NCI-H2171 (cell line): ENCODE data around the gene DDC.
"Not testable (repeated sequence)": the region's sequence is repeated elsewhere in the genome, so short reads cannot be mapped to it uniquely, and the experiment has no call there.

Experiments
- DNase-seq: peaks from one replicate; lab custom pipeline; 2025; lab: John Stamatoyannopoulos, UW

The DDC gene

GRCh38 chr7:50589364-50589763 lies 24.2 kb upstream of the DDC start:
- no peak for DNase-seq

DNA sequence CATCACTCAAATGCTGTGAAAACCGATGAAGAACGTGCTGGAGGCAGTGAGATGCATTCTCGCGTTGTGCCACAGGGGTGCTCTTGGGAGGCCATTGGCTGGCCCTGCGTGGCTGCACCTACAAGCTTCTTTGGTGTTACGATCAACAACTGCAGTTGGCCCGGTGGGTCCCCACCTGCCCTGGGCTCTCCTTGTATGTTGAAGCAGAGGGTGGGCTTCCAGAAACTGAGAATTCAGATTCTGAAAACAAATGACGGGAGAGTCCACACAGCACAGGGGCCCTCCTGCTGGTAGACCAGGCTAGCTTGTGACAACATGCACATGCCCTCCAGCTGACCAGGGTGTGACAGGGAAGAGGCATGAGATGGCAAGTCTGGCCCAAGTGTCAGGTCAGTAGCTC lies 23.7 kb upstream of the DDC start:
- no peak for DNase-seq

GRCh38 chr7:50587737-50588136 lies 22.5 kb upstream of the DDC start:
- DNase-seq, result no peak

GRCh38 chr7:50584793-50585408 lies 19.7 kb upstream of the DDC start:
- DNase-seq, result no peak

GRCh38 chr7:50584386-50584785 lies 19.2 kb upstream of the DDC start:
- no peak for DNase-seq

- not testable (repeated sequence) for DNase-seq
Measured at GRCh38 chr7:50583295-50583694, 18.1 kb upstream of the DDC start.

DNA sequence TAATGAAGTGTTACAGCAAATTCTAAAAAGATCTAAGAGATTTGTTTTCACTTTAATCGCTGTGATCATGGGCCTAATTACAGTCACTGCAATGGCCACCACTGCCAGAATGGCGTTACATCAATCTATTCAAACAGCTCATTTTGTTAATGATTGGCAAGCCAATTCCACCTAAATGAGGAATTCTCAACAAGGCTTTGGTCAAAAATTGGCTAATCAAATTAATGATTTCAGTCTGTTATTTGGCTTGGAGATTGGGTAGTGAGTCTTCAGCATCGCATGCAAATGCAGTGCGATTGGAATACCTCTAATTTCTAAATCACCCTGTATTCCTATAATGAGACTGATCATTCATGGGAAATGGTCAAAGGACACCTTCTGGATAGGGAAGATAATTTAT lies 17.1 kb upstream of the DDC start:
- DNase-seq, result not testable (repeated sequence)

DNA sequence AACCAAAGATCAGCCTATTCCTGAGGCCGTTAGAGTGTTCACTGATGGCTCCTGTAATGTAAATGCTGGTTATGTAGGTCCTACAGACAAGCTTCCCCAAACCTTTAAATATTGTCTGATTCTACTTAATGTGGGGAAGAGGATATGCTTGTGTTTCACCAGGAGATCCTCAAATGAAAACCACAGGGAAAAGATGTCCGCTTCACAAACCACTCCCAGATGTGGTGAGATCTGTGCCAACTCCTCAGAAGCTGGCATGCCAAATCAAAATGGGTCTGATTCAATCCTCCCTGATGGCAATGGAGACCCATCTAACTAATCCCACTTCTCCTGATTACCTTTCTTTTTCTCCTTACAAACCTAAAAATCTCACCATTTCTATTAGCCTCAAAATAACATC lies 15.5 kb upstream of the DDC start:
- not testable (repeated sequence) for DNase-seq

- DNase-seq, result no peak
Measured at GRCh38 chr7:50580057-50580456, 14.9 kb upstream of the DDC start.

DNA sequence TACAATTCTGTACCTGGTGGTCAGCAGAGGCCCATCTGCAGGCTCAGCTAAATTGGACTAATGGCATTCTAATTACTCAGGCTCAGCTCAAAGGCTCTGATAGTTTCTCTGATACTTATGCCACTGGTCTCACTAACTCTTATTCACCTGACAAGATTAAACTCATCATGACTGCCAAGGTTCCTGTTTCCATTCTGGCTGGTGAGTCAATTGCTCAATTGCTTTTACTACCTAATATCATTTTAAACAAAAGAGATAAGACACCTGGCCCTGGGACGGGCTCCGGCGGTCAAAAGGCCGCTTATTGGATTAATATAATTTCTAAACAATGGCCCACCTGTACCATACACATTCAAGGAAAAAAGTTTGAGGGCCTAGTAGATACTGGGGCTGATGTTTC lies 12.9 kb upstream of the DDC start:
- DNase-seq, result not testable (repeated sequence)

- DNase-seq, result no peak
Measured at GRCh38 chr7:50577569-50577968, 12.4 kb upstream of the DDC start.

DNA sequence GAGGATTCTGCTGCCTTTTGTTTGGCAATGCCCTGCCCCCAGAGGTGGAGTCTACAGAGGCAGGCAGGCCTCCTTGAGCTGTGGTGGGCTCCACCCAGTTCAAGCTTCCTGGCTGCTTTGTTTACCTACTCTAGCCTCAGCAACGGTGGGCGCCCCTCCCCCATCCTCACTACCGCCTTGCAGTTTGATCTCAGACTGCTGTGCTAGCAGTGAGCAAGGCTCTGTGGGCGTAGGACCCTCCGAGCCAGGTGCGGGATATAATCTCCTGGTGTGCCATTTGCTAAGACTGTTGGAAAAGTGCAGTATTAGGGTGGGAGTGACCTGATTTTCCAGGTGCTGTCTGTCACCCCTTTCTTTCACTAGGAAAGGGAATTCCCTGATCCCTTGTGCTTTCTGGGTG lies 11.2 kb upstream of the DDC start:
- DNase-seq, result not testable (repeated sequence)

- no peak for DNase-seq
Measured at GRCh38 chr7:50567715-50568261, 2.6 kb upstream of the DDC start.

GRCh38 chr7:50565977-50566376 lies 772 bp upstream of the DDC start:
- no peak for DNase-seq

GRCh38 chr7:50565559-50565916 lies 333 bp upstream of the DDC start:
- no peak for DNase-seq

DNA sequence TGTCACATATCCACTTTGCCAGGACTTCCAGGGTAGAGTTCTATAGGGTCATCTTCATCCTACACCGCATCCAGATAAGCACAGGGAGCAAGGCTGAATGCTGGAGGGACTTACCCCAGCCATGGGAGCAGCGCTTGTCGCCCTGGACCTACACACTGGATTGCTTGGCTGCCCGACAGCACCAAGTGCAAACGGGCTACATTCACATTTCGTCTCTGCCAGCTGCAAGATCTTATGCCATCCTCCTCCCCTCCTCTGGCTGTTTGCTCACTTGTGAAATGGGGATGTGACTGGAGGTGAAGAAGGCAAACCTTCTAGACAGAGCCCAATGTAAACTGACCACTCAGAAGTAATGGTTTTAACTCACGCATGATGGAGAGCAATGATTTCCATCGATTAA lies 1.0 kb downstream of the DDC start:
- no peak for DNase-seq

DNA sequence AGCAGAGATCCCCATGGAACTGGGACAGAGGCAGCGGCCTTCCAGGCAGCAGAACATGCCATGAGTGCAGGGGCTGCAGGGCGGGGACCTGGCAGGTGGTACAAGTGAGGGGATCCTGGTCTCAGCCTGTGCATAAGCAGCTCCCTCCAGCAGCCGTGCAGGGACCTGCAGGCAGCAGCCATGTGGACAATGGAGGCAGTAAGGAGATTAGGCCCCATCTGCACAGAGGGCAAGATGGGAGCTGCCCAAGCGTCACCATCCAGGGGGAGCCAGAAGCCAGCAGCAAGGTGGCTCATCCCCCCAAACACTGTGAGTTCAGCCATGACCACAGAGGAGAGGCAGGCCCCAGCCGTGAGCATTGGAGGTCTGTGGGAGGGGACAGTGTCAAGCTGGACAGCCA lies 3.1 kb downstream of the DDC start:
- no peak for DNase-seq

GRCh38 chr7:50560865-50561351 lies 4.3 kb downstream of the DDC start:
- peak; percentile 44 for DNase-seq

DNA sequence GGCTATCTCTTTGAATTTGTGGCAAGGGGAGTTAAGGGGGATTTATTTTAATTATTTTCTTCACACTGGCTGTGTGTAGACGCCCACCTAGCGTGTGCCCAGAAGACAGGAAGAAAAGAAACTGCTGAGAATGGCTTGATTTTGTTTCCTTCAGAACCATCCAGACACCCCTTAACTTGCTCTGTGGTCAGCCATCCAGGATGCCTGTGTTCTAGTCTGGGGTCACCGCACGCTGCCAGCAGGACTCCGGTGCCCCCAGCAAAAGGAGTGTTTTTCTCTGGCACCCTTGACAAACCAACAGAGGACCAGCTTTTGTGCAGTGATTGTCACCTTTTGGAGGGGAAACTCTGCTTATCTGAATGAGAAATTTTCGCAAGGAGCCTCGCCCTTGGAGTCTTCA lies 5.3 kb downstream of the DDC start:
- no peak for DNase-seq

DNA sequence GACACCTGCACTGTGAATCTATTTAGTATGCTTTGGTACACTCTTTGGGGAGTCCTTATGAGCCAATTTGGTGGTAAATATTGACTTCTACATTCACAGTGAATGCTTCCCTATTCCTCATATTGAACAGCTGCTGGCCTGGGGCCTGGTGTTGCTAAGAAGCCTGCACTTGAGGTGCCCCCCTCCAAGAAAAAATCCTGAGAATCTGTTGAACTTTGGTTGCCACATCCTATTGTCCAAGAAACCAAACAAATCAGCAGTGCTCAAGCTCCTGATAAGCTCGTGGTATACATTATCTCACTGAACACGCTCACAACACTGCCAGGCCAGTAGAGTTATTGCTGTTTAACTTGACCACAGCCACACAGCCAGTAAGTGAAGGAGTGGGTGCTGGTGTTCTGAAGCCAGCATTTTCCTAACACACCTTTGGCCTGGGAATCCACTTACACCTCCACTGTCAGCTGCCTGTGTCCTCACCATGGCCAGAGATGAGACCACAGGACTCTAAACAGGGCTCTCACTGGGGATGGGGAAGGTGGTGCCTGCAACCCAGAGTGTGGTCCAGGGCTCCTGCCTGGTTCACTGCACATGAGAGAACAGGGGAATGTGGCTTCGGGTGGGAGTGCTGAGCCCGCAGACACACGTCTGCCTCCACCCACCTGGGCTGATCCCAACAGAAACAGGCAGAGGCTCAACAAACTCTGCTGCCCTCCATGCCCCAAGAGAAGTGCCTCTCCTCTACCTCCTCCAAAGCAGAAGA lies 6.7 kb downstream of the DDC start:
- no peak for DNase-seq

- DNase-seq, result no peak
Measured at GRCh38 chr7:50557099-50557498, 8.1 kb downstream of the DDC start.

GRCh38 chr7:50556247-50556991 lies 8.8 kb downstream of the DDC start:
- no peak for DNase-seq
